ENCODE results near the gene CENPO. TPM values are rescaled to one million over a fixed set of nuclear protein-coding genes. Genes with fewer than 3 reads are reported as not detected.

CENPO gene
- total RNA-seq, 2 experiments from 2014 or later: 40.7 to 41.9 TPM

DNA sequence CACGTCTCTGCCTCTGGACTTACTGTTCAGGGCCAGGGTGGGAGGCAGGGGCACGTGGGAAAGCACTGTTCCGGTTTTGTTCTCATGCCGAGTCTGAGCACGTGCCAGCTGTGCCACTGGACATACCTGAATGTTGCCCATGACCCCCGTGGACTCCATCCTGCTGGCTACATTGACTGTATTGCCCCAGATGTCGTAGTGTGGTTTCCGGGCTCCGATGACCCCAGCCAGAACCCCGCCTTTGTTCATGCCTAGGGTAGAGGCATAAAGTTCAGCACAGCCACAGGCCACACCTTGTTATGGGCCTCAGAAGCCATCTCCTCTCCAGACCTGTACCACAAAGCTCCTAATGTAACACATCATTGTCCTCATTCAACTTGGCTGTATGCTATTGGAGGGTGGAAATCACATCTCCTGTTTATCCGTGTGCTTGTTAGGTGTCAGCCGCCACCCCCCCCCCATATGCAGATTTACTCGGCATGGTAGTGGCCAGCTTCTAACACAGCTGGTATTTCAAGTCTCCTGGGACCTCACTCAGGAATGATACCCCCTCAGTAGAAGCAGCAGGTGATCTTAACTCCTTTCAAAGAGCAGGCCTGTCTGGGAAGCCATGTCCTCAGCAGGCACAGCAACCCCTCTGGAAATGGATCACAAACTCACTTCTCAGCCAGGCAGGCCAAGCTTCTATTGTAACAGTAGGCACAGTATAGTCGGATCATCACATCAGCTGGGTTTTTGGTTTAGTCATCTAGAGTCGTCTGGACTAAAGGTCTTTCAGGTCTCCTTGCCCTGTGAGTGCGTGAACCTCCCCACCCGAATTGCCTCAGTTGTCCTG lies 27.6 kb downstream of the CENPO start:
- TF ChIP-seq, protein P1, sequence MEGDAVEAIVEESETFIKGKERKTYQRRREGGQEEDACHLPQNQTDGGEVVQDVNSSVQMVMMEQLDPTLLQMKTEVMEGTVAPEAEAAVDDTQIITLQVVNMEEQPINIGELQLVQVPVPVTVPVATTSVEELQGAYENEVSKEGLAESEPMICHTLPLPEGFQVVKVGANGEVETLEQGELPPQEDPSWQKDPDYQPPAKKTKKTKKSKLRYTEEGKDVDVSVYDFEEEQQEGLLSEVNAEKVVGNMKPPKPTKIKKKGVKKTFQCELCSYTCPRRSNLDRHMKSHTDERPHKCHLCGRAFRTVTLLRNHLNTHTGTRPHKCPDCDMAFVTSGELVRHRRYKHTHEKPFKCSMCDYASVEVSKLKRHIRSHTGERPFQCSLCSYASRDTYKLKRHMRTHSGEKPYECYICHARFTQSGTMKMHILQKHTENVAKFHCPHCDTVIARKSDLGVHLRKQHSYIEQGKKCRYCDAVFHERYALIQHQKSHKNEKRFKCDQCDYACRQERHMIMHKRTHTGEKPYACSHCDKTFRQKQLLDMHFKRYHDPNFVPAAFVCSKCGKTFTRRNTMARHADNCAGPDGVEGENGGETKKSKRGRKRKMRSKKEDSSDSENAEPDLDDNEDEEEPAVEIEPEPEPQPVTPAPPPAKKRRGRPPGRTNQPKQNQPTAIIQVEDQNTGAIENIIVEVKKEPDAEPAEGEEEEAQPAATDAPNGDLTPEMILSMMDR (IDR thresholded peaks at IDR 0.05): no peak
- ChIA-PET POLR2A (interaction anchor here (1.5 kb wide), 1 partner anchor 41 kb away, joined by 3 read pairs; no protein-coding TSS in a partner anchor), CTCF (interaction anchor here (0.7 to 2.7 kb wide), 4 partner anchors 9 to 411 kb away, joined by 3 to 9 read pairs (median 3); no protein-coding TSS in a partner anchor)
- Mint-ChIP-seq H3K4me1 (ENCODE audit: low read depth) (peaks cover 3% of the 10 kb centered on the region), H3K27ac (no peak overlapping the region), H3K9me3 (no peaks in the 10 kb centered on the region), H3K27me3 (no peaks in the 10 kb centered on the region), H3K4me3 (no peak overlapping the region), H3K36me3 (ENCODE audit: low read depth) (peaks cover 69% of the 10 kb centered on the region)
- intact Hi-C loops (cut with micrococcal nuclease): no loop called here
- DNase-seq: no peak
- ATAC-seq: no peak

DNA sequence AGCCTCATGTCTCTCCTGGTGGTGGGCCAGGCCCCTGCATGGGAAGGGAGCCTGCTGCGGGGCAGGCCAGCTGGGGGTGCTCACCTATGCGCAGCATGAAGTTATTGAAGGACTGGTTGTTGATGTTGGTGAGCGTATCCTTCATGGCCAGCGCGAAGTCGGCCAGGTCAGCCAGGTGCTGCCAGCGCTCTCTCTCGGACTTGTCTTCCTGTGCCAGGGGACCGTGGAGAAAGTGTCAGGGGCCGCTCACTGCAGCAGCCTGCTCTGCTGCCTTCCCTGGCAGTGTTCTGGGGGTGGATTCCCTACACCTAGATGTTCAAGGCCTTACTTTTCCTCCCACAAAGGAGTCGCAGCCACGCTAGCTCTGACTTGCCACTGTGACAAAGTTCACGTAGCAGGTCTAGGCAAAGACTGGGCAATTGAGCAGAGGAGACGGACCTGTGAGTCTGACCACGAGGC lies 28.2 kb downstream of the CENPO start:
- Mint-ChIP-seq H3K27ac (no peak overlapping the region), H3K4me3 (no peak overlapping the region), H3K4me1 (ENCODE audit: low read depth) (peaks cover 9% of the 10 kb centered on the region), H3K36me3 (ENCODE audit: low read depth) (peaks cover 64% of the 10 kb centered on the region), H3K27me3 (no peaks in the 10 kb centered on the region), H3K9me3 (no peaks in the 10 kb centered on the region)
- ChIA-PET CTCF (interaction anchor here (1.4 to 1.5 kb wide), 3 partner anchors 9 to 411 kb away, joined by 3 to 4 read pairs (median 3); no protein-coding TSS in a partner anchor), POLR2A (interaction anchor here (1.5 kb wide), 1 partner anchor 42 kb away, joined by 3 read pairs; no protein-coding TSS in a partner anchor)
- ATAC-seq (no peak), DNase-seq (no peak)
- TF ChIP-seq, protein P1 (IDR thresholded peaks at IDR 0.05): no peak
- intact Hi-C loops (cut with micrococcal nuclease): no loop called here

DNA sequence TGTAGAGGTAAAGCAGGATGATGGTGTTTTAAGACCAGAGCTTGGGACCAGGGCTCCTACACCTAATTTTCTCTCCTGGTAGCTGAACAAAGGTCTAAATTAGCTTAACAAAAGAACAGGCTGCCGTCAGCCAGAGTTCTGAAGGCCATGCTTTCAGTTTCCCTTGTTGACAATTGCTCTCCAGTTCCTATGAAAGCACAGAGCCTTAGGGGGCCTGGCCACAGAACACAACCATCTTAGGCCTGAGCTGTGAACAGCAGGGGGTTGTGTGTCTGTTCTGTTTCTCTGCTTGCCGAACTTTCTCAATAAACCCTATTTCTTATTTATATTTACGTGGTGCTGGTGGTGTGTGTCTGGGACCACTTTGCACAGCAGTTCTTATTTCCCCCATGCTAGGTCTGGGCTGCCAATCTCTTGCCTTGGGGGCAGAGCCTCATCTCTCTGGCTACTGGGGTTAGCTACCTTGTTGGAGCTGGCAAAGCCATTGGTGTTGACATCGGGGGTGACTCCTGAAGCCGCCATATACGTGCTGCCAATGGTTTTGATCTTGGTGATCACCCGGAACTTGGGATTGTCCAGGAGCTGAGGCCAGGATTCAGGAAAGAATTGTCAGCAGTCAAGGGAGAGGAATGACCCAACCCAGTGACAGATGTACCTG lies 29.0 kb downstream of the CENPO start:
- DNase-seq (no peak), ATAC-seq (no peak)
- Mint-ChIP-seq H3K9me3 (no peaks in the 10 kb centered on the region), H3K27ac (no peak overlapping the region), H3K4me1 (ENCODE audit: low read depth) (peaks cover 15% of the 10 kb centered on the region), H3K4me3 (no peak overlapping the region), H3K27me3 (no peaks in the 10 kb centered on the region), H3K36me3 (ENCODE audit: low read depth) (peaks cover 57% of the 10 kb centered on the region)
- CTCF ChIA-PET: interaction anchor here (1.4 kb wide), 2 partner anchors 94 to 411 kb away, joined by 3 to 4 read pairs; no protein-coding TSS in a partner anchor
- POLR2A ChIA-PET: interaction anchor here (0.8 to 1.5 kb wide), 2 partner anchors 43 to 369 kb away, joined by 3 read pairs; no protein-coding TSS in a partner anchor
- intact Hi-C loops (cut with micrococcal nuclease): no loop called here
- TF ChIP-seq, protein P1 (IDR thresholded peaks at IDR 0.05): no peak

DNA sequence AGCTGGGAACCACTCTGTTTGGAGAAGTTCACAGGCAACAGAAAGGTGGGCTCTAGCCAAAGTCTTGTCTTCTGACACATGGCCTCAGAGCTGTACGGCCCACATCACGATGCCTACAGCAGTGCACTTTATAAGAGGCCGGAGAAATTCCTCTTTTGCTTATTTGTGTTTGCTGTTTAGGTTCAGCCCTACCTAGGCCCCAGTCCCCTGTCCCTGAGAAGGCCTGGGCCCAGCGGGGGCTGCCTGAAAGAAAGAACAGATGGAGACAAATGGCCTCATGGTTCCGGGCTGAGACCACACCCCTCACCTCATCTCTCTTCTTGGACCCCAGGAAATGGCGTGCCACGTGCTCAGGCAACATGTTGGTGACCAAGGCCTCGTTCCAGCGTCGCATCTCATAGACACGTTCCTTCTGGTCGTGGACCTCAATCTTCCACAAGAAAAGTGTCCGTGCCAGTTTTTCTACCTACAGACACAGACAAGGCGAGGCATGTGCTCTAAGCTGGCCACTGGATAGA lies 30.9 kb downstream of the CENPO start:
- Mint-ChIP-seq H3K4me3 (no peak overlapping the region), H3K36me3 (ENCODE audit: low read depth) (peaks cover 44% of the 10 kb centered on the region), H3K27ac (no peak overlapping the region), H3K9me3 (no peaks in the 10 kb centered on the region), H3K27me3 (no peaks in the 10 kb centered on the region), H3K4me1 (ENCODE audit: low read depth) (peaks cover 18% of the 10 kb centered on the region)
- intact Hi-C loops (cut with micrococcal nuclease): no loop called here
- DNase-seq (no peak), ATAC-seq (no peak)
- POLR2A ChIA-PET: no interaction called here
- TF ChIP-seq, protein P1 (IDR thresholded peaks at IDR 0.05): no peak
- CTCF ChIA-PET: interaction anchor here (0.9 to 5.0 kb wide), 5 partner anchors 12 to 415 kb away, joined by 3 to 94 read pairs (median 4); no protein-coding TSS in a partner anchor

Measured in activated CD8-positive, alpha-beta T cell treated with anti-CD3 and anti-CD28 coated beads for 36 hours (primary cell).